OCI-LY3 (cell line): Measurements from ENCODE around the gene DPYSL4.

Source experiments
- H2AFZ ChIP-seq: fragments of 200-600, 300-600 bp; shearing (Covaris generic); 2 replicates; pipeline ENCODE4 v1.6.0; 2014; ENCODE audit warnings: antibody characterized with exemption, low read depth, low read length
- H3K27ac ChIP-seq: fragments of 200-600, 300-600 bp; sonication (generic); 2 replicates; pipeline ENCODE4 v1.5.1; 2014; ENCODE audit warnings: mild to moderate bottlenecking, low read length, moderate library complexity, mixed read lengths
- H3K27me3 ChIP-seq: fragments of 200-600, 300-600 bp; sonication (generic); 2 replicates; pipeline ENCODE4 v1.6.1; 2014; ENCODE audit warnings: low read depth, low read length, mixed read lengths
- H3K36me3 ChIP-seq: fragments of 200-600, 300-600 bp; sonication (generic); replicated peaks from 2 replicates; pipeline ENCODE3; 2014; ENCODE audit warnings: low read depth, low read length, mixed read lengths
- H3K4me1 ChIP-seq: fragments of 300-600, 200-600 bp; sonication (generic); 2 replicates; pipeline ENCODE4 v1.6.1; 2014; ENCODE audit warnings: low read length, mixed read lengths
- H3K4me2 ChIP-seq: fragments of 200-600, 300-600 bp; sonication (generic); 2 replicates; pipeline ENCODE4 v1.6.1; 2014; ENCODE audit warnings: low read length, mixed read lengths
- H3K4me3 ChIP-seq: fragments of 300-600, 200-600 bp; sonication (generic); 2 replicates; pipeline ENCODE4 v1.5.1; 2014; ENCODE audit warnings: antibody characterized with exemption, mild to moderate bottlenecking, low read length, moderate library complexity
- H3K79me2 ChIP-seq: fragments of 300-600, 200-600 bp; shearing (Covaris generic); 2 replicates; pipeline ENCODE4 v1.6.1; 2014; ENCODE audit warnings: mild to moderate bottlenecking, low read length, mixed read lengths
- H3K9ac ChIP-seq: fragments of 300-600, 200-600 bp; shearing (Covaris generic); 2 replicates; pipeline ENCODE4 v1.6.0; 2014; ENCODE audit warnings: mild to moderate bottlenecking, low read length, moderate library complexity
- H3K9me3 ChIP-seq: fragments of 200-600, 300-600 bp; shearing (Covaris generic); 2 replicates; pipeline ENCODE4 v1.6.1; 2014; ENCODE audit warnings: low read length, mixed read lengths; ENCODE audit not compliant: insufficient read depth
- H4K20me1 ChIP-seq: fragments of 200-600, 300-600 bp; sonication (generic); 2 replicates; pipeline ENCODE4 v1.6.1; 2016; ENCODE audit warnings: low read length, mixed read lengths; ENCODE audit not compliant: insufficient read depth
- EZH2phosphoT487 ChIP-seq: fragments of 200-600 bp; shearing (Covaris generic); IDR thresholded peaks from 2 replicates; pipeline ENCODE4 v1.6.1; 2018; ENCODE audit warnings: antibody characterized with exemption, mixed run types, low read depth
- TF ChIP-seq, protein P1 (sequence below): fragments of 200-600, 300-600 bp; sonication (generic); IDR thresholded peaks from 2 replicates; pipeline ENCODE4 v1.5.1; 2014; ENCODE audit warnings: antibody characterized with exemption, low read length, low read depth

The DPYSL4 gene

DNA sequence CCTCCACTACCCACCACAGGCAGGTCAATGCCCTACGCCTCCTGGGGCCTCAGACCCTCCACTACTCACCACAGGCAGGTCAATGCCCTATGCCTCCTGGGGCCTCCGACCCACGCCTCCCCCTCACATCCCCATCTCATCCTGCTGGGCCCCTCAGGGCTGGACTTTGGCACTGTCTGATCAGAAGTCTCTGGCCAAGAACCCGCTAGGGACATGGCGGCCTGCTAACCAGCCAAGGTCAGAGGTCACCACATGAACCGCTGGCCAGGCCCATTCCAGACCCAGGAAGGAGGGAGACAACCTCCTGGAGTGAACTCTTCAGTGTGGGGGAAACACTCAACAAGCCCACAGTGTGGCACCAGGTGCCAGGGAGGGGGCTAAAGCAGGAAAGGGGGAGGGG is 65.2 kb downstream of the DPYSL4 start:
- Histone ChIP-seq H3K27ac (no peak overlapping the region), H3K79me2 (no peaks in the 10 kb centered on the region), H3K36me3 (no peaks in the 10 kb centered on the region), H3K9ac (no peak overlapping the region), H3K4me2 (no peak overlapping the region), H3K4me1 (no peaks in the 10 kb centered on the region), H2AFZ (no peak overlapping the region), H4K20me1 (no peaks in the 10 kb centered on the region), H3K27me3 (no peaks in the 10 kb centered on the region), H3K4me3 (no peak overlapping the region), H3K9me3 (no peaks in the 10 kb centered on the region)
- TF ChIP-seq EZH2phosphoT487 = no peak
- TF ChIP-seq, protein P1, sequence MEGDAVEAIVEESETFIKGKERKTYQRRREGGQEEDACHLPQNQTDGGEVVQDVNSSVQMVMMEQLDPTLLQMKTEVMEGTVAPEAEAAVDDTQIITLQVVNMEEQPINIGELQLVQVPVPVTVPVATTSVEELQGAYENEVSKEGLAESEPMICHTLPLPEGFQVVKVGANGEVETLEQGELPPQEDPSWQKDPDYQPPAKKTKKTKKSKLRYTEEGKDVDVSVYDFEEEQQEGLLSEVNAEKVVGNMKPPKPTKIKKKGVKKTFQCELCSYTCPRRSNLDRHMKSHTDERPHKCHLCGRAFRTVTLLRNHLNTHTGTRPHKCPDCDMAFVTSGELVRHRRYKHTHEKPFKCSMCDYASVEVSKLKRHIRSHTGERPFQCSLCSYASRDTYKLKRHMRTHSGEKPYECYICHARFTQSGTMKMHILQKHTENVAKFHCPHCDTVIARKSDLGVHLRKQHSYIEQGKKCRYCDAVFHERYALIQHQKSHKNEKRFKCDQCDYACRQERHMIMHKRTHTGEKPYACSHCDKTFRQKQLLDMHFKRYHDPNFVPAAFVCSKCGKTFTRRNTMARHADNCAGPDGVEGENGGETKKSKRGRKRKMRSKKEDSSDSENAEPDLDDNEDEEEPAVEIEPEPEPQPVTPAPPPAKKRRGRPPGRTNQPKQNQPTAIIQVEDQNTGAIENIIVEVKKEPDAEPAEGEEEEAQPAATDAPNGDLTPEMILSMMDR = no peak

DNA sequence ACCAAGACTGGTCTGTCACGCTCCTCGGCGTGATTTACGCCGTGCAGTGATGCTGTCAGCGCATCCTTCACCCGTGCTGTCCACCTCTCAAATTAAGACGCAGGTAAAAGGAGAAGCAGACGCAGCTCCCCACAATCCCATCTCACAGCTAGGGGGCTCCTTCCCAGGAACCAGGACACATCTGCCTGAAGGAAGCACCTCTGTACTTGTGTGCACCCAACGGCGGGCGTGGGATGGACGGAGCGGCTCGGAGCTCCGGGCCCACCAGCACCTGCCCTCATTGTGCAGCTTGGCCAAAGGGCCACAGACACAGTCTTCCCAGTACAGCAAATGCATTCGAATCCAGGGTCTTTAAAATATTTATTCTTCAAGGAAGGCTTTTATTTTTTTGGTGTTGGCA is 65.7 kb downstream of the DPYSL4 start:
- Histone ChIP-seq H3K4me1 (no peaks in the 10 kb centered on the region), H3K79me2 (no peaks in the 10 kb centered on the region), H3K9me3 (no peaks in the 10 kb centered on the region), H3K4me3 (no peak overlapping the region), H3K36me3 (no peaks in the 10 kb centered on the region), H3K4me2 (no peak overlapping the region), H4K20me1 (no peaks in the 10 kb centered on the region), H3K27me3 (no peaks in the 10 kb centered on the region), H3K9ac (no peak overlapping the region), H2AFZ (no peak overlapping the region), H3K27ac (no peak overlapping the region)
- no peak for TF ChIP-seq EZH2phosphoT487

DNA sequence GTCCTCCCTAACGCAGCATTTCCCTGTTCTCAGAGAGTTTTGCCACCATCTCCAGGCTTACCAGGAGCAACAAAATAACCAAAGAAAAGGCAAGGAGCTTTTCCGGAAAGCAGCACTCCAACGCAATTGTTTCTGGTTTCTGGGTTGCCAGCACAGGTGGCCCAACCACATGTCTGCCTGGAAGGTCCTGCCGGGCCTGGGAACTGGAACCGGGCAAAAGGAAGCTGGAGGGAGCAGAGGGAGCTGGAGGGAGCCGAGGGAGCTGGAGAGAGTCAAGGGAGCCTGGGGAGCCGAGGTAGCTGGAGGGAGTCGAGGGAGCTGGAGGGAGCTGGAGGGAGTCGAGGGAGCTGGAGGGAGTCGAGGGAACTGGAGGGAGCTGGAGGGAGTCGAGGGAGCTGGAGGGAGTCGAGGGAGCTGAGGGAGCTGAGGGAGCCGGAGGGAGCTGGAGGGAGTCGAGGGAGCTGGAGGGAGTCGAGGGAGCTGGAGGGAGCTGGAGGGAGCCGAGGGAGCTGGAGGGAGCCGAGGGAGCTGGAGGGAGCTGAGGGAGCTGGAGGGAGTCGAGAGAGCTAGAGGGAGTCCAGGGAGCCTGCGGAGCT is 66.4 kb downstream of the DPYSL4 start:
- H3K9ac ChIP-seq = no peak overlapping the region
- no peaks in the 10 kb centered on the region for H3K4me1 ChIP-seq
- no peak overlapping the region for H3K27ac ChIP-seq
- H2AFZ ChIP-seq = no peak overlapping the region
- H3K27me3 ChIP-seq = no peaks in the 10 kb centered on the region
- no peaks in the 10 kb centered on the region for H3K79me2 ChIP-seq
- no peak overlapping the region for H3K4me3 ChIP-seq
- no peaks in the 10 kb centered on the region for H4K20me1 ChIP-seq
- TF ChIP-seq EZH2phosphoT487 = no peak
- TF ChIP-seq, protein P1 = no peak
- no peak overlapping the region for H3K4me2 ChIP-seq
- H3K9me3 ChIP-seq = no peaks in the 10 kb centered on the region
- no peaks in the 10 kb centered on the region for H3K36me3 ChIP-seq

DNA sequence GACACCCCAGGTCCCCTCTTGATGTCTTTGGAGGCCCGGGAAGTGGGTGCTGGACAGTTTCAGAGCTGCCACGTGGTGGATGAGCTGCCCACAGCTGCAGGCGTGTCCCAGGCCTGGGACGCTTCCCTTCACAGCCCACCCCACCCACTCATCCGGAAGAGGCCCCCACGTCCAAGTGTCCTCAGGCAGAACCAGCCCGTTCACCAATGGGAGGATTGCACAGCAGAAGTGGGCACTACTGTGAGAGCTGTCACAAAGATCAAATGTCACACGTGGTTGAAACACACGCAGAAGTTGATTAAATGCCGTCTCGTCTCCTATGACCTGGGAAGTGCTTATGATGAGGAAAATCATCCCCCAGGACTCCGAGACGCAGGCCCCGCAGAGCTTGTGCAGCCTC is 68.1 kb downstream of the DPYSL4 start:
- Histone ChIP-seq H4K20me1 (no peaks in the 10 kb centered on the region), H3K36me3 (no peaks in the 10 kb centered on the region), H3K4me2 (no peak overlapping the region), H3K27ac (no peak overlapping the region), H3K27me3 (no peaks in the 10 kb centered on the region), H3K4me1 (no peaks in the 10 kb centered on the region), H3K9me3 (no peaks in the 10 kb centered on the region), H3K9ac (no peak overlapping the region), H2AFZ (no peak overlapping the region), H3K79me2 (no peaks in the 10 kb centered on the region), H3K4me3 (no peak overlapping the region)
- TF ChIP-seq, protein P1 = no peak
- TF ChIP-seq EZH2phosphoT487 = no peak
